Vagina (tissue), 2 donors: Measurements from ENCODE around the gene WNT2B.

Source experiments
- CTCF ChIP-seq, 3 experiments: fragments of 450-650 bp in 2 of 3; fragments of 200-600 bp in 1 of 3; sonication (generic) in 1 of 3; IDR thresholded peaks; one replicate each; pipeline ENCODE4 v1.5.1; 2017 to 2019; ENCODE audit warnings: antibody characterized with exemption in 3 of 3, mild to moderate bottlenecking in 2 of 3, moderate library complexity in 2 of 3
- POLR2A ChIP-seq, 2 donors: fragments of 450-650 bp; IDR thresholded peaks; one replicate each; pipeline ENCODE4 v1.6.1; 2017; ENCODE audit warnings: antibody characterized with exemption in 2 of 2, mild to moderate bottlenecking in 2 of 2, moderate library complexity in 2 of 2
- POLR2AphosphoS5 ChIP-seq, 2 donors: sonication (generic); formaldehyde crosslinking; IDR thresholded peaks; one replicate each; pipeline ENCODE4 v1.9.0; 2017; ENCODE audit warnings: antibody characterized with exemption in 2 of 2, mild to moderate bottlenecking in 2 of 2, low read depth in 1 of 2; ENCODE audit not compliant: insufficient read depth in 1 of 2

- TF ChIP-seq CTCF (IDR thresholded peaks at IDR 0.05) (no peak), POLR2A (IDR thresholded peaks at IDR 0.05) (no peak), POLR2AphosphoS5 (IDR thresholded peaks at IDR 0.05; ENCODE audit: insufficient read depth in 1 of 2, low read depth in 1 of 2) (no peak)
Measured at GRCh38 chr1:112522621-112523020, 13.9 kb downstream of the WNT2B start.
